GM12864 (cell line): ENCODE data around the gene ABCD3.

Experiments
- DNase-seq: peaks from one replicate; pipeline ENCODE4 v3.0.0-alpha.2; 2011; ENCODE audit warnings: low read depth
- H3K4me3 ChIP-seq: 2 replicates; pipeline ENCODE4 v1.5.1; 2011; ENCODE audit warnings: mild to moderate bottlenecking, low read depth, low read length, control low read depth
- TF ChIP-seq, protein P1 (sequence below): IDR thresholded peaks from 2 replicates; pipeline ENCODE4 v1.5.1; 2011; ENCODE audit warnings: low read depth, mild to moderate bottlenecking, moderate library complexity, low read length, control low read depth, inconsistent platforms; ENCODE audit errors: missing control alignments

ABCD3 gene

DNA sequence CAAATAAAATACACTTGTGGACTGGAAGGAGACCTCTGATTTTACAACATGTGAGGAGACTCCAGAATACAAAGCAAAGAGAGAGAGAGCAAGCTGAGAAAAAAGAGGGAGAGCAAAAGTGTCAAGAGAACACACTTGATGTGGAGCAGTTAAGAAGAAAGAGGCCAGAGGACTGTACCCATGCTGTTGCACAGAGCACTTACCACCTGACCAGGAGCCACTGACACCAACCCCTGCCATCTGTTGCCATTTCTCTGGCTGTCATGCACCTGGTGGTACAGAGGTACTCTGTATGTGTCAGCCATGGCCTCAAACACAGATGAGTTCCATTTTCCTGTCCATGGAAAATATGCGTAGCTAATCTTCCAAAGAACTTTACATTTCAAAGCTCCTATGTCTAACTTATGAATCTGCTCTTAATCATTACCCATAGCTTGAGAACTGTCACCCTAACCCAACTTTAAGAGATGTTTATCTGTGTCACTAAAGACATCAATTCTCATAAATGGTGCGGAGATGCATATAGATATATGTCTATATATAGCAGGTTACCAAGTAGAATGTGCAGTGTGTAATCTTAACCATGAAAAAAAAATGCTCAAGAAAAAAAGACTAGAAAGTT, 32.8 kb upstream of the ABCD3 start:
- TF ChIP-seq, protein P1, sequence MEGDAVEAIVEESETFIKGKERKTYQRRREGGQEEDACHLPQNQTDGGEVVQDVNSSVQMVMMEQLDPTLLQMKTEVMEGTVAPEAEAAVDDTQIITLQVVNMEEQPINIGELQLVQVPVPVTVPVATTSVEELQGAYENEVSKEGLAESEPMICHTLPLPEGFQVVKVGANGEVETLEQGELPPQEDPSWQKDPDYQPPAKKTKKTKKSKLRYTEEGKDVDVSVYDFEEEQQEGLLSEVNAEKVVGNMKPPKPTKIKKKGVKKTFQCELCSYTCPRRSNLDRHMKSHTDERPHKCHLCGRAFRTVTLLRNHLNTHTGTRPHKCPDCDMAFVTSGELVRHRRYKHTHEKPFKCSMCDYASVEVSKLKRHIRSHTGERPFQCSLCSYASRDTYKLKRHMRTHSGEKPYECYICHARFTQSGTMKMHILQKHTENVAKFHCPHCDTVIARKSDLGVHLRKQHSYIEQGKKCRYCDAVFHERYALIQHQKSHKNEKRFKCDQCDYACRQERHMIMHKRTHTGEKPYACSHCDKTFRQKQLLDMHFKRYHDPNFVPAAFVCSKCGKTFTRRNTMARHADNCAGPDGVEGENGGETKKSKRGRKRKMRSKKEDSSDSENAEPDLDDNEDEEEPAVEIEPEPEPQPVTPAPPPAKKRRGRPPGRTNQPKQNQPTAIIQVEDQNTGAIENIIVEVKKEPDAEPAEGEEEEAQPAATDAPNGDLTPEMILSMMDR: no peak
- no peak for DNase-seq
- no peak overlapping the region for H3K4me3 ChIP-seq

DNA sequence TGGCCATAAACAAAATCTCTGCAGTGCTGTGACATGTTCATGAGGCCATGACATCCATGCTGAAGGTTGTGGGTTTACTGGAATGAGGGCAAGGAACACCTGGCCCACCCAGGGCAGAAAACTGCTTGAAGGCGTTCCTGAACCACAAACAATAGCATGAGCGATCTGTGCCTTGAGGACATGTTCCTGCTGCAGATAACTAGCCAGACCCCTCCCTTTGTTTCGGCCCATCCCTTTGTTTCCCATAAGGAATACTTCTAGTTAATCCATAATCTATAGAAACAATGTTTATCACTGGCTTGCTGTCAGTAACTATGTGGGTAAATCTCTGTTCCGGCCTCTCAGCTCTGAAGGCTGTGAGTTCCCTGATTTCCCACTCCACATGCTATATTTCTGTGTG, 28.9 kb upstream of the ABCD3 start:
- TF ChIP-seq, protein P1: no peak
- no peak overlapping the region for H3K4me3 ChIP-seq
- DNase-seq: no peak

DNA sequence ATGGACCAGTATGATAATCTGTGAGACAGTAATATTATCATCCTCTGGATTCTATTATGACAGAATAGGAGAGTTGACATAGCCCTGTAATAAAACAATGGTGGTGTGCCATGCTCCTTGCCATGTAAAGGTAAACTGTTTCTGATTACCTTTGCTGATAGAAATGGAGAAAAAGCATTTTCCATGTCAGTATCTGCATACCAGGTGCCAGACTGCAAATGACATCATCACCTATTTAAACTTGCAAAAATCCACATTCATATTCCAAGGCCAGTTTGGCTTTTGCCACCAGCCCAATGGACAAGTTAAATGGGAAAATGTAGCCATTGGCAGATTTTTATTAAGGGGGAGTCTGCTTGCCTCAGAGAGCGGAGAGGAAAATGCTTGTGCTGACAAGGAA, 23.9 kb upstream of the ABCD3 start:
- DNase-seq: no peak
- TF ChIP-seq, protein P1: no peak
- H3K4me3 ChIP-seq: no peak overlapping the region

DNA sequence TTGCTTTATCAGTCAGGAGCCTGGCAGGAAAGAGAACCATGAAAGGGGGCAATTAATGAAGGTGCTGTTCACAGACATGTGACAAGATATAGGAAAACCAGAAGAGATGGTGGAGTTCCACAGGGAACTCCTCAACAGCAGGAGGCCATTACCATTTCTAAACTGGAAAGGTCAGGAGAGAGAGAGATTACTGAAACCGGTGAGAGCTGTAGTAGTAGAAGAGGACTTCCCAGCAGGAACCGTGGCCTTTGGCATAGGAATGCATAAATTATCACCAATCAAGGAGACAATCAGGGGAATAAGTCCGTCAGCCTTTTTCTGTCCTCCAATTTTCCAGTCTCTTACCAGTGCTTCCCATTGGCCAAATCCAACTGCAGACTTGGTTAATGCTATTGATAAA, 23.0 kb upstream of the ABCD3 start:
- H3K4me3 ChIP-seq: no peak overlapping the region
- no peak for DNase-seq
- TF ChIP-seq, protein P1: no peak

DNA sequence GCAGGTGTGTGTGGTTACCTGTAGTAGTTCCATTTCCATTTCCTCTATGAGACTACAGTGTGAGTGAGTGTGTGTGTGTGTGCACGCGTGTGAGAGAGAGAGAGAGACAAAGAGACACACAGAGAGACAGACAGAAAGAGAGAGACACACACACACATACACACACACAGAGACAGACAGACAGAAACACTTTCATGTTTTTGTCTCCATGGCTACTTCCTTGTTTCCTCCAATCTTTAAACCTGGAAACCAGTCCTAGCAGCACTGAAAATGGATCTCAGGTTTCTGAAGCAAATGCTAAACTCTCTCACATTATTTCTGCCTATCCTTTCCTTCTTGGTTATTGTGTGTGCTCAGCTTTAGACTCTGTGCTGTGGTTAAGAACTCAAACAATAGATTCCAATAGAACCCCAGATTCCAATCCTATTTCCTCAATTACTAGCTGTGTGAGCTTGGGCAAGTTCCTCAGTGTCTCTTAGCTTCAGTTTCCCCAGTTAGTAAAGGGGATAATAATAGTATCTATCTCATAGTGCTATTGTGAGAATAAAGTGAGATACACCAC, 22.4 kb upstream of the ABCD3 start:
- TF ChIP-seq, protein P1: no peak
- DNase-seq: no peak
- no peak overlapping the region for H3K4me3 ChIP-seq

DNA sequence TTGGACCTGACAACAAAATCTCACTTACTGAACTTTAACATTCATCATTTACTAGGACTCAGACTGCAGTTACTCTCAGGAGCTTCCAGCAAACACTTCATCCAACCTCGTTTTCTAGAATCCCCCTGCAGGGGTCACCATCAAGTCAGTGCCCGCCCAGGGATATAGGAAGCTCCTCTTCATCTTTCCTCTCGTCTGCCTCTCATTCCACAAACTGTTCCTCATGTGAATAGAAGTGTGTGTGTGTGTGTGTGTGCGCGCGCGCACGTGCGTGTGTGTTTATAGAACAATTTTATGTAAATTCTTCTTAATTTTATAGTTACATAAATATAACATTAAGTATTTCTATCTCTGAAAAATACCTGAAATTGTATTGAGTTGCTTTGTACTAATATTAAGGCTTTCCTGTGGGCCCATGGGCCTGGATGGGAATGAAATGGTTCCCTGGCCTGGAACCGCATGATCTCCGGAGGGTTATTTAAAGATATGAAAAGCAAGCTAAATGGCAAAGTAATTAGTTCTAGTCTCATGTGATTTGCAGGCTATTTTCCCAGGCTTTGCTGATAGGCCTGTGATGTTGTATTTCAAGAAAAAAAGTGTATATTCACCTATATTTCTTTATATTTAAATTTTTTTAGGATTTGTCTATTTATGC, 21.7 kb upstream of the ABCD3 start:
- no peak overlapping the region for H3K4me3 ChIP-seq
- TF ChIP-seq, protein P1: no peak
- DNase-seq: no peak
